KMS-11 (cell line): Measurements from ENCODE around the gene TTC28.

Experiments
- H2AFZ ChIP-seq: fragments of 200-600 bp; sonication (generic); 2 replicates; pipeline ENCODE4 v1.6.1; 2016; ENCODE audit warnings: antibody characterized with exemption, mixed run types, low read depth
- H3K27ac ChIP-seq: fragments of 200-600 bp; sonication (generic); 2 replicates; pipeline ENCODE4 v1.6.1; 2016; ENCODE audit warnings: mild to moderate bottlenecking, mixed run types
- H3K27me3 ChIP-seq: fragments of 200-600 bp; sonication (generic); 2 replicates; pipeline ENCODE4 v1.6.1; 2017; ENCODE audit warnings: mild to moderate bottlenecking, low read depth, mixed run types, moderate library complexity; ENCODE audit not compliant: insufficient read depth
- H3K36me3 ChIP-seq: fragments of 200-600 bp; sonication (generic); 2 replicates; pipeline ENCODE4 v1.6.1; 2017; ENCODE audit warnings: mild to moderate bottlenecking, mixed run types; ENCODE audit not compliant: insufficient read depth
- H3K4me1 ChIP-seq: fragments of 200-600 bp; sonication (generic); 2 replicates; pipeline ENCODE4 v1.6.1; 2016; ENCODE audit warnings: mild to moderate bottlenecking, low read depth, mixed run types; ENCODE audit not compliant: poor library complexity, severe bottlenecking
- H3K4me2 ChIP-seq: fragments of 200-600 bp; sonication (generic); 2 replicates; pipeline ENCODE4 v1.7.0; 2016; ENCODE audit warnings: mild to moderate bottlenecking, mixed run types
- H3K4me3 ChIP-seq: fragments of 200-600 bp; sonication (generic); IDR thresholded peaks from 2 replicates; pipeline ENCODE4 v1.6.1; 2017; ENCODE audit warnings: low read depth, low read length, mixed read lengths; ENCODE audit not compliant: insufficient read depth
- H3K79me2 ChIP-seq: fragments of 200-600 bp; sonication (generic); 2 replicates; pipeline ENCODE4 v1.6.1; 2016; ENCODE audit warnings: low read depth, mixed run types; ENCODE audit not compliant: insufficient read depth
- H3K9ac ChIP-seq: fragments of 200-600 bp; sonication (generic); 2 replicates; pipeline ENCODE4 v1.6.1; 2016; ENCODE audit warnings: mild to moderate bottlenecking, mixed run types
- H4K20me1 ChIP-seq: fragments of 200-600 bp; sonication (generic); 2 replicates; pipeline ENCODE4 v1.6.1; 2016; ENCODE audit warnings: mild to moderate bottlenecking, mixed run types; ENCODE audit not compliant: insufficient read depth
- CTCF ChIP-seq: fragments of 200-600 bp; sonication (generic); conservative IDR thresholded peaks from 2 replicates; pipeline ENCODE4 v1.6.1; 2017; ENCODE audit warnings: low read depth, mild to moderate bottlenecking, antibody characterized with exemption, low read length, moderate library complexity, mixed read lengths

Gene TTC28

GRCh38 chr22:28241656-28242290, 437.9 kb downstream of the TTC28 start:
- TF ChIP-seq CTCF: no peak
- H3K4me3 ChIP-seq: no peak overlapping the region
- H4K20me1 ChIP-seq: no peaks in the 10 kb centered on the region
- no peak overlapping the region for H3K27ac ChIP-seq
- no peaks in the 10 kb centered on the region for H3K79me2 ChIP-seq
- no peak overlapping the region for H3K9ac ChIP-seq
- no peaks in the 10 kb centered on the region for H3K36me3 ChIP-seq
- no peak overlapping the region for H2AFZ ChIP-seq
- H3K4me1 ChIP-seq: no peaks in the 10 kb centered on the region
- no peaks in the 10 kb centered on the region for H3K27me3 ChIP-seq
- no peak overlapping the region for H3K4me2 ChIP-seq

DNA sequence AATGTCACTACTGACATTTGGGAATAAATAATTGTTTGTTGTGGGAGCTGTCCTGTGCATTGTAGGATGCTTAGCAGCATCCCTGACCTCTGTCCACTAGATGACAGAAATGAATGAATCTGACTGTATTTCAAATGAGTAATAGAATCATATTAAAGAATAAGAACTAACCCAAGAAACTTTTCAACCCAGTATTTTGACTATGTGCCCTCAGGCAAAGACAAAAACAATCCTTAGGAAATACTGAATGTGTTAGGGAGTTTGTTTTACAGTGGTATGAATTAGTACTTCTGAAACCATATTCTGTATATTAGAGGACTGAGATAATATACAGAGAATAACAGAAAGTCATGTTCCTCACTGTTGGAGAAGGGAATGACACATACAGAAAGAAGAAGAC, 439.7 kb downstream of the TTC28 start:
- TF ChIP-seq CTCF: no peak
- Histone ChIP-seq H3K4me1 (no peaks in the 10 kb centered on the region), H3K27ac (no peak overlapping the region), H3K36me3 (no peaks in the 10 kb centered on the region), H3K27me3 (no peaks in the 10 kb centered on the region), H3K9ac (no peak overlapping the region), H3K4me2 (no peak overlapping the region), H2AFZ (no peak overlapping the region), H3K79me2 (no peaks in the 10 kb centered on the region), H3K4me3 (no peak overlapping the region), H4K20me1 (no peaks in the 10 kb centered on the region)

DNA sequence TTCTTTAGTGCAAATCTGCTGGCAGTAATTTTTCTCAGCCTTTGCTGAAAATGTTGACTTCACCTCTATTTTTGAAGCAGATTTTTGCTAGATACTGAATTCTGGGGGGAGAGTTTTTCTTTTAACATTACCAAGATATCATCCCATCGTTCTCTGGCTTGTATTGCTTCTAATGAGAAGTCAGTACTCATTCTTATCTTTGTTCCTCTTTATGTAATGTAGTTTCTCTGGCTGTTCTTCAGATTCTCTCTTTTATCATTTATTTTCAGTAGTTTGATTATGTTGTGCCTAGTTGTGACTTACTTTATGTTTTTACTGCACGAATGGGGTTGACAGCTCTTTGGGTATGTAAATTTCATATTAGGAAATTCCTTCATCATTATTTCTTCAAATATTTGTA, 441.9 kb downstream of the TTC28 start:
- Histone ChIP-seq H3K36me3 (no peaks in the 10 kb centered on the region), H3K4me2 (no peak overlapping the region), H3K4me3 (no peak overlapping the region), H2AFZ (no peak overlapping the region), H3K4me1 (no peaks in the 10 kb centered on the region), H3K9ac (no peak overlapping the region), H4K20me1 (no peaks in the 10 kb centered on the region), H3K79me2 (no peaks in the 10 kb centered on the region), H3K27me3 (no peaks in the 10 kb centered on the region), H3K27ac (no peak overlapping the region)
- TF ChIP-seq CTCF: no peak

- no peak for TF ChIP-seq CTCF
- no peaks in the 10 kb centered on the region for H3K36me3 ChIP-seq
- H4K20me1 ChIP-seq: no peaks in the 10 kb centered on the region
- H3K27ac ChIP-seq: no peak overlapping the region
- no peak overlapping the region for H3K4me3 ChIP-seq
- no peak overlapping the region for H3K4me2 ChIP-seq
- no peak overlapping the region for H3K9ac ChIP-seq
- no peaks in the 10 kb centered on the region for H3K27me3 ChIP-seq
- no peak overlapping the region for H2AFZ ChIP-seq
- H3K79me2 ChIP-seq: no peaks in the 10 kb centered on the region
- no peaks in the 10 kb centered on the region for H3K4me1 ChIP-seq
These were observed 442.5 kb downstream of the TTC28 start for GRCh38 chr22:28237112-28237511.
